HepG2 (cell line): ENCODE measurements around the gene AURKA. TPM values are rescaled to one million over a fixed set of nuclear protein-coding genes. Genes with fewer than 3 reads are reported as not detected.

Experiments
- ATRX ChIP-seq: sonication (generic); formaldehyde crosslinking; IDR thresholded peaks from 2 replicates; pipeline ENCODE4 v1.4.0; 2020; ENCODE audit warnings: missing genetic modification reagents, borderline replicate concordance
- FOXA1 ChIP-seq, 2 experiments: fragments of 450-650 bp in 1 of 2; sonication (generic) in 1 of 2; formaldehyde crosslinking in 1 of 2; IDR thresholded peaks; 2 replicates each; pipeline versions ENCODE4 v1.4.0 to v1.6.1; 2016 to 2020; ENCODE audit warnings: missing genetic modification reagents in 1 of 2
- HDAC6 ChIP-seq: fragments of 200-600 bp; sonication (generic); IDR thresholded peaks from 2 replicates; pipeline ENCODE4 v1.7.0; 2017; ENCODE audit warnings: mild to moderate bottlenecking, antibody characterized with exemption, low read length, low read depth
- MAFF ChIP-seq: IDR thresholded peaks from 2 replicates; pipeline ENCODE4 v1.6.1; 2011; ENCODE audit warnings: low read depth, low read length, improper control_type of control experiment
- MLLT10 ChIP-seq: sonication (generic); formaldehyde crosslinking; IDR thresholded peaks from 2 replicates; pipeline ENCODE4 v1.4.0; 2020; ENCODE audit warnings: missing genetic modification reagents
- SP5 ChIP-seq: IDR thresholded peaks from 2 replicates; pipeline ENCODE4 v1.6.1; 2016; ENCODE audit warnings: low read depth, borderline replicate concordance
- TRIM24 ChIP-seq: sonication (generic); formaldehyde crosslinking; IDR thresholded peaks from 2 replicates; pipeline ENCODE4 v1.8.0; 2022; ENCODE audit warnings: mild to moderate bottlenecking, missing genetic modification reagents
- XBP1 ChIP-seq: sonication (generic); formaldehyde crosslinking; IDR thresholded peaks from 2 replicates; pipeline ENCODE4 v1.5.0; 2020; ENCODE audit warnings: missing genetic modification reagents
- ZNF251 ChIP-seq: sonication (generic); formaldehyde crosslinking; IDR thresholded peaks from 2 replicates; pipeline ENCODE4 v1.9.0; 2021; ENCODE audit warnings: mild to moderate bottlenecking, missing genetic modification reagents
- ZNF629 ChIP-seq: sonication (generic); formaldehyde crosslinking; conservative IDR thresholded peaks from 2 replicates; pipeline ENCODE4 v1.5.0; 2020; ENCODE audit warnings: missing genetic modification reagents
- ZSCAN21 ChIP-seq: sonication (generic); formaldehyde crosslinking; IDR thresholded peaks from 2 replicates; pipeline ENCODE4 v1.8.0; 2022; ENCODE audit warnings: mild to moderate bottlenecking, missing genetic modification reagents, moderate library complexity, borderline replicate concordance
- polyA plus RNA-seq, 8 experiments: library from polyadenylated mRNA; depleted of rRNA in 3 of 8; stranded (reverse) in 7 of 8; unstranded in 1 of 8; fragments of >200 nt; fragmentation: Illumina TruSeq in 4 of 8; extraction: Trizol in 4 of 8; gene quantifications; 2 replicates each; pipeline versions ENCODE4 v1.2.1 to v1.2.3, GENCODE V29; 2011 to 2016; ENCODE audit warnings: low read depth in 4 of 8, missing spikeins in 1 of 8, mixed read lengths in 1 of 8; ENCODE audit not compliant: insufficient read depth in 1 of 8
- total RNA-seq, 5 experiments: library from RNA; depleted of rRNA; stranded (reverse); fragments of >200 nt; fragmentation: Illumina TruSeq; extraction: Trizol; gene quantifications; 2 replicates each; pipeline ENCODE4 v1.2.3, GENCODE V29; 2016; ENCODE audit warnings: low read depth in 1 of 5
- TF ChIP-seq, protein P1 (sequence below): sonication (generic); formaldehyde crosslinking; IDR thresholded peaks from 2 replicates; pipeline ENCODE4 v1.5.1; 2020; ENCODE audit warnings: missing genetic modification reagents, mild to moderate bottlenecking, borderline replicate concordance
- TF ChIP-seq, protein P2 (sequence below): sonication (generic); formaldehyde crosslinking; conservative IDR thresholded peaks from 2 replicates; pipeline ENCODE4 v1.8.0; 2022; ENCODE audit warnings: low read depth, missing genetic modification reagents
- TF ChIP-seq, protein P3 (sequence below): sonication (generic); formaldehyde crosslinking; IDR thresholded peaks from 2 replicates; pipeline ENCODE4 v1.4.0; 2020; ENCODE audit warnings: missing genetic modification reagents
- TF ChIP-seq, protein P4 (sequence below): IDR thresholded peaks from 2 replicates; pipeline ENCODE4 v1.4.0; 2020; ENCODE audit warnings: mild to moderate bottlenecking, missing genetic modification reagents
- TF ChIP-seq, protein P5 (sequence below): sonication (generic); formaldehyde crosslinking; IDR thresholded peaks from 2 replicates; pipeline ENCODE4 v1.9.0; 2021; ENCODE audit warnings: missing genetic modification reagents, borderline replicate concordance

AURKA gene
- total and polyA plus RNA-seq, 2 of the 13 experiments (the other 11 are each of a cell fraction or from before 2014, with no cell fraction given): 96.4 to 224 TPM

DNA sequence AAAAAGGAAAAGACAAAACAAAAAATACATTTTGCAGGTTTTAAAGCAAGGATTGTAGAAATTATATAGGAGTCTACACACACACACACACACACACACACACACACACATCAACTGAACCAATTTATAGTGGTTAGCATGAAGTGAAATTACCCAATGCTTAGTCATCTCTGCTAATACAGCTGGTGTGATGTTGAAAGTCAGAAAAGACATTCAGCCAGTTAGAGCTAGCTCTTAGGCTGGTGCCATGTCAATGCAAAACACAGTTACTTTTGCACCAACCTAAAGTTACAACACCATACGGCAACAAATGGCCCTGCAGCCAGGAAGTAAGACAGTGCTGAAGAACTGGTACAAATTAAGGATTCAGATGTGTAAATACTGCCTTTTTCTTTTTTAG is 18.1 kb downstream of the AURKA start (continued):
- no peak for TF ChIP-seq ZNF629 (CRISPR knock-in tag)
- TF ChIP-seq, protein P1, sequence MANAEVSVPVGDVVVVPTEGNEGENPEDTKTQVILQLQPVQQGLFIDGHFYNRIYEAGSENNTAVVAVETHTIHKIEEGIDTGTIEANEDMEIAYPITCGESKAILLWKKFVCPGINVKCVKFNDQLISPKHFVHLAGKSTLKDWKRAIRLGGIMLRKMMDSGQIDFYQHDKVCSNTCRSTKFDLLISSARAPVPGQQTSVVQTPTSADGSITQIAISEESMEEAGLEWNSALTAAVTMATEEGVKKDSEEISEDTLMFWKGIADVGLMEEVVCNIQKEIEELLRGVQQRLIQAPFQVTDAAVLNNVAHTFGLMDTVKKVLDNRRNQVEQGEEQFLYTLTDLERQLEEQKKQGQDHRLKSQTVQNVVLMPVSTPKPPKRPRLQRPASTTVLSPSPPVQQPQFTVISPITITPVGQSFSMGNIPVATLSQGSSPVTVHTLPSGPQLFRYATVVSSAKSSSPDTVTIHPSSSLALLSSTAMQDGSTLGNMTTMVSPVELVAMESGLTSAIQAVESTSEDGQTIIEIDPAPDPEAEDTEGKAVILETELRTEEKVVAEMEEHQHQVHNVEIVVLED: no peak
- TF ChIP-seq HDAC6: no peak
- no peak for TF ChIP-seq MLLT10 (CRISPR knock-in tag)
- TF ChIP-seq ATRX (CRISPR knock-in tag): no peak
- TF ChIP-seq ZSCAN21 (CRISPR knock-in tag): no peak
- peak; percentile 54; the same call in 1 of the 2 replicates for TF ChIP-seq MAFF
- no peak for TF ChIP-seq FOXA1 (IDR thresholded peaks at IDR 0.05)
- peak; percentile 73 for TF ChIP-seq FOXA1 (CRISPR knock-in tag; IDR thresholded peaks at IDR 0.05)
- TF ChIP-seq, protein P2, sequence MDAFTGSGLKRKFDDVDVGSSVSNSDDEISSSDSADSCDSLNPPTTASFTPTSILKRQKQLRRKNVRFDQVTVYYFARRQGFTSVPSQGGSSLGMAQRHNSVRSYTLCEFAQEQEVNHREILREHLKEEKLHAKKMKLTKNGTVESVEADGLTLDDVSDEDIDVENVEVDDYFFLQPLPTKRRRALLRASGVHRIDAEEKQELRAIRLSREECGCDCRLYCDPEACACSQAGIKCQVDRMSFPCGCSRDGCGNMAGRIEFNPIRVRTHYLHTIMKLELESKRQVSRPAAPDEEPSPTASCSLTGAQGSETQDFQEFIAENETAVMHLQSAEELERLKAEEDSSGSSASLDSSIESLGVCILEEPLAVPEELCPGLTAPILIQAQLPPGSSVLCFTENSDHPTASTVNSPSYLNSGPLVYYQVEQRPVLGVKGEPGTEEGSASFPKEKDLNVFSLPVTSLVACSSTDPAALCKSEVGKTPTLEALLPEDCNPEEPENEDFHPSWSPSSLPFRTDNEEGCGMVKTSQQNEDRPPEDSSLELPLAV (CRISPR knock-in tag): no peak
- TF ChIP-seq, protein P3, sequence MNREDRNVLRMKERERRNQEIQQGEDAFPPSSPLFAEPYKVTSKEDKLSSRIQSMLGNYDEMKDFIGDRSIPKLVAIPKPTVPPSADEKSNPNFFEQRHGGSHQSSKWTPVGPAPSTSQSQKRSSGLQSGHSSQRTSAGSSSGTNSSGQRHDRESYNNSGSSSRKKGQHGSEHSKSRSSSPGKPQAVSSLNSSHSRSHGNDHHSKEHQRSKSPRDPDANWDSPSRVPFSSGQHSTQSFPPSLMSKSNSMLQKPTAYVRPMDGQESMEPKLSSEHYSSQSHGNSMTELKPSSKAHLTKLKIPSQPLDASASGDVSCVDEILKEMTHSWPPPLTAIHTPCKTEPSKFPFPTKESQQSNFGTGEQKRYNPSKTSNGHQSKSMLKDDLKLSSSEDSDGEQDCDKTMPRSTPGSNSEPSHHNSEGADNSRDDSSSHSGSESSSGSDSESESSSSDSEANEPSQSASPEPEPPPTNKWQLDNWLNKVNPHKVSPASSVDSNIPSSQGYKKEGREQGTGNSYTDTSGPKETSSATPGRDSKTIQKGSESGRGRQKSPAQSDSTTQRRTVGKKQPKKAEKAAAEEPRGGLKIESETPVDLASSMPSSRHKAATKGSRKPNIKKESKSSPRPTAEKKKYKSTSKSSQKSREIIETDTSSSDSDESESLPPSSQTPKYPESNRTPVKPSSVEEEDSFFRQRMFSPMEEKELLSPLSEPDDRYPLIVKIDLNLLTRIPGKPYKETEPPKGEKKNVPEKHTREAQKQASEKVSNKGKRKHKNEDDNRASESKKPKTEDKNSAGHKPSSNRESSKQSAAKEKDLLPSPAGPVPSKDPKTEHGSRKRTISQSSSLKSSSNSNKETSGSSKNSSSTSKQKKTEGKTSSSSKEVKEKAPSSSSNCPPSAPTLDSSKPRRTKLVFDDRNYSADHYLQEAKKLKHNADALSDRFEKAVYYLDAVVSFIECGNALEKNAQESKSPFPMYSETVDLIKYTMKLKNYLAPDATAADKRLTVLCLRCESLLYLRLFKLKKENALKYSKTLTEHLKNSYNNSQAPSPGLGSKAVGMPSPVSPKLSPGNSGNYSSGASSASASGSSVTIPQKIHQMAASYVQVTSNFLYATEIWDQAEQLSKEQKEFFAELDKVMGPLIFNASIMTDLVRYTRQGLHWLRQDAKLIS (CRISPR knock-in tag): no peak
- TF ChIP-seq XBP1 (CRISPR knock-in tag): no peak
- TF ChIP-seq ZNF251 (CRISPR knock-in tag): no peak
- TF ChIP-seq, protein P4, sequence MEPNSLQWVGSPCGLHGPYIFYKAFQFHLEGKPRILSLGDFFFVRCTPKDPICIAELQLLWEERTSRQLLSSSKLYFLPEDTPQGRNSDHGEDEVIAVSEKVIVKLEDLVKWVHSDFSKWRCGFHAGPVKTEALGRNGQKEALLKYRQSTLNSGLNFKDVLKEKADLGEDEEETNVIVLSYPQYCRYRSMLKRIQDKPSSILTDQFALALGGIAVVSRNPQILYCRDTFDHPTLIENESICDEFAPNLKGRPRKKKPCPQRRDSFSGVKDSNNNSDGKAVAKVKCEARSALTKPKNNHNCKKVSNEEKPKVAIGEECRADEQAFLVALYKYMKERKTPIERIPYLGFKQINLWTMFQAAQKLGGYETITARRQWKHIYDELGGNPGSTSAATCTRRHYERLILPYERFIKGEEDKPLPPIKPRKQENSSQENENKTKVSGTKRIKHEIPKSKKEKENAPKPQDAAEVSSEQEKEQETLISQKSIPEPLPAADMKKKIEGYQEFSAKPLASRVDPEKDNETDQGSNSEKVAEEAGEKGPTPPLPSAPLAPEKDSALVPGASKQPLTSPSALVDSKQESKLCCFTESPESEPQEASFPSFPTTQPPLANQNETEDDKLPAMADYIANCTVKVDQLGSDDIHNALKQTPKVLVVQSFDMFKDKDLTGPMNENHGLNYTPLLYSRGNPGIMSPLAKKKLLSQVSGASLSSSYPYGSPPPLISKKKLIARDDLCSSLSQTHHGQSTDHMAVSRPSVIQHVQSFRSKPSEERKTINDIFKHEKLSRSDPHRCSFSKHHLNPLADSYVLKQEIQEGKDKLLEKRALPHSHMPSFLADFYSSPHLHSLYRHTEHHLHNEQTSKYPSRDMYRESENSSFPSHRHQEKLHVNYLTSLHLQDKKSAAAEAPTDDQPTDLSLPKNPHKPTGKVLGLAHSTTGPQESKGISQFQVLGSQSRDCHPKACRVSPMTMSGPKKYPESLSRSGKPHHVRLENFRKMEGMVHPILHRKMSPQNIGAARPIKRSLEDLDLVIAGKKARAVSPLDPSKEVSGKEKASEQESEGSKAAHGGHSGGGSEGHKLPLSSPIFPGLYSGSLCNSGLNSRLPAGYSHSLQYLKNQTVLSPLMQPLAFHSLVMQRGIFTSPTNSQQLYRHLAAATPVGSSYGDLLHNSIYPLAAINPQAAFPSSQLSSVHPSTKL (CRISPR knock-in tag): 0 out of 2 replicates have a peak, but pooled peaks have one; percentile 21
- no peak for TF ChIP-seq SP5 (CRISPR knock-in tag)
- TF ChIP-seq, protein P5, sequence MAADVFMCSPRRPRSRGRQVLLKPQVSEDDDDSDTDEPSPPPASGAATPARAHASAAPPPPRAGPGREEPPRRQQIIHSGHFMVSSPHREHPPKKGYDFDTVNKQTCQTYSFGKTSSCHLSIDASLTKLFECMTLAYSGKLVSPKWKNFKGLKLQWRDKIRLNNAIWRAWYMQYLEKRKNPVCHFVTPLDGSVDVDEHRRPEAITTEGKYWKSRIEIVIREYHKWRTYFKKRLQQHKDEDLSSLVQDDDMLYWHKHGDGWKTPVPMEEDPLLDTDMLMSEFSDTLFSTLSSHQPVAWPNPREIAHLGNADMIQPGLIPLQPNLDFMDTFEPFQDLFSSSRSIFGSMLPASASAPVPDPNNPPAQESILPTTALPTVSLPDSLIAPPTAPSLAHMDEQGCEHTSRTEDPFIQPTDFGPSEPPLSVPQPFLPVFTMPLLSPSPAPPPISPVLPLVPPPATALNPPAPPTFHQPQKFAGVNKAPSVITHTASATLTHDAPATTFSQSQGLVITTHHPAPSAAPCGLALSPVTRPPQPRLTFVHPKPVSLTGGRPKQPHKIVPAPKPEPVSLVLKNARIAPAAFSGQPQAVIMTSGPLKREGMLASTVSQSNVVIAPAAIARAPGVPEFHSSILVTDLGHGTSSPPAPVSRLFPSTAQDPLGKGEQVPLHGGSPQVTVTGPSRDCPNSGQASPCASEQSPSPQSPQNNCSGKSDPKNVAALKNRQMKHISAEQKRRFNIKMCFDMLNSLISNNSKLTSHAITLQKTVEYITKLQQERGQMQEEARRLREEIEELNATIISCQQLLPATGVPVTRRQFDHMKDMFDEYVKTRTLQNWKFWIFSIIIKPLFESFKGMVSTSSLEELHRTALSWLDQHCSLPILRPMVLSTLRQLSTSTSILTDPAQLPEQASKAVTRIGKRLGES (CRISPR knock-in tag): no peak
- TF ChIP-seq TRIM24 (CRISPR knock-in tag): no peak
